ENCODE measurements around the gene ARL15. TPM values are rescaled to one million over a fixed set of nuclear protein-coding genes. Genes with fewer than 3 reads are reported as not detected.

The ARL15 gene
- total and polyA plus RNA-seq, 2 of the 8 experiments (the other 6 are each of a cell fraction or from before 2014, with no cell fraction given), result 9.9 to 21.2 TPM

DNA sequence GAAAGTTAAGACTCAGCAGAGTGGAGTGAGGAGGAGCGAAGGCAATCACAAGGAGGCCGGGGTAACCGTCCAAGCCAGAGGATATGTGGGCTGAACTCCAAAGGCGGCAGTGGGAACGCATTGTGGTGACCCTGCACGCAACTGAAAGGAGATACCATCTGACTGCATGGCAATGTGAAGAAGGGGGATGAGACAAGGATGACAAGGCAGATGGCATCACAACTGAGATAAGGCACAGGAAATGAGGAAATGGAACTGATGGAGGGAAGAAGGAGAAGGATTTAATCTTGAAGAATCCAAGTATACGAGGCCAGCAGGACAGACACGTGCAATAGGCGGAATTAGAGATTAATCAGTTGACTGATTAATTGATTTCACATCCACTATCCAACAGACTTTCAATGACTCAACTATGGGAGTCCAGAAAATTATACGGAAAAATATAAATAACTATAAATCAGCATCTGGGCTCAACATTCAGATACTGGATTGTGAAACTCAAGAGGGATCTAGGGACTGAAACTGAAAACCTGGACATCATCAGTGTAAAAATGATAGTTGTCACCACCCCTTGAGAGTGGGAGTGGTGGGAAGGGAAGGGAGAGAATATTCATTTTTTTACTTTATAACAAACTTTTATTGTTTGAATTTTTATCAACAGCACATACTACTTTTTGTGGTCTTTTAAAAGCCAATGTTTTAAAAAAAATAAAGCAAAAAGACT lies 86.1 kb downstream of the ARL15 start:
- 96% methylated on average over 10 of the region's 10 CpGs; no CpG with 5 or more reads in 1 of the 2 experiments for WGBS, 2 experiments (ENCODE audit: extremely low coverage in 1 of 2, insufficient coverage in 1 of 2, insufficient read length in 1 of 2, insufficient replicate concordance in 2 of 2, low coverage in 1 of 2, low lambda C conversion rate in 2 of 2, missing lambda C conversion rate in 1 of 2)

More for the DNA sequence above, 86.1 kb downstream of the ARL15 start:
- Histone ChIP-seq H4K5ac (ENCODE audit: insufficient read length, low read depth, low read length) (no peak overlapping the region), H3K36me3 (ENCODE audit: control insufficient read depth in 2 of 4, insufficient read depth in 4 of 4, low read length in 3 of 4) (no peaks in the 10 kb centered on the region), H2AFZ (ENCODE audit: low read length) (no peak overlapping the region), H3K9me3 (ENCODE audit: insufficient read depth in 2 of 2, low read depth in 1 of 2, low read length in 1 of 2) (no peaks in the 10 kb centered on the region), H2BK20ac (ENCODE audit: low read length) (no peak overlapping the region), H3K23ac (ENCODE audit: insufficient read length) (no peak overlapping the region), H3K56ac (replicated peaks; ENCODE audit: insufficient read length, low read depth, low read length) (no peak overlapping the region), H3K9ac (replicated peaks in 1 of 4; ENCODE audit: extremely low read depth in 1 of 4, low read depth in 3 of 4, low read length in 3 of 4) (no peak overlapping the region), H3K14ac (ENCODE audit: insufficient read length) (no peak overlapping the region), H2BK12ac (ENCODE audit: low read depth, low read length) (0 out of 2 replicates have a peak overlapping the region, but pooled peaks have one; percentile 13), H3K23me2 (ENCODE audit: low read depth, low read length) (no peaks in the 10 kb centered on the region; the same call in 1 of the 2 replicates), H2AK5ac (ENCODE audit: low read depth, low read length) (no peak overlapping the region), H4K91ac (replicated peaks; ENCODE audit: insufficient read length, low read length) (no peak overlapping the region), H3K27ac (ENCODE audit: low read depth, low read length) (no peak overlapping the region), H3K79me1 (ENCODE audit: low read depth, low read length) (no peaks in the 10 kb centered on the region), H3K4ac (replicated peaks; ENCODE audit: insufficient read length, low read depth, low read length) (no peak overlapping the region), H2BK15ac (ENCODE audit: low read length) (no peak overlapping the region), H4K20me1 (replicated peaks in 1 of 2; ENCODE audit: control insufficient read depth in 1 of 2, insufficient read depth in 2 of 2, low read length in 2 of 2) (no peaks in the 10 kb centered on the region), H3K4me1 (replicated peaks in 1 of 4; ENCODE audit: control insufficient read depth in 3 of 4, insufficient read depth in 4 of 4, low read length in 3 of 4) (no peaks in the 10 kb centered on the region), H2BK120ac (replicated peaks; ENCODE audit: low read depth, low read length) (no peak overlapping the region), H3K4me3 (ENCODE audit: extremely low read depth in 1 of 4, insufficient read depth in 2 of 4, low read depth in 3 of 4, low read length in 4 of 4) (no peak overlapping the region), H3K4me2 (ENCODE audit: insufficient read depth in 1 of 2, low read depth in 2 of 2, low read length in 2 of 2) (no peak overlapping the region), H4K8ac (ENCODE audit: extremely low read depth, insufficient read depth, low read length) (no peak overlapping the region), H2BK5ac (ENCODE audit: low read depth, low read length) (no peak overlapping the region), H3K79me2 (ENCODE audit: control insufficient read depth in 1 of 2, insufficient read depth in 2 of 2, low read length in 2 of 2) (peaks cover 0 to 18% of the 10 kb centered on the region in 2 experiments; a peak in 3 of 4 replicates), H3K27me3 (replicated peaks in 1 of 4; ENCODE audit: control insufficient read depth in 3 of 4, extremely low read depth in 1 of 4, insufficient read depth in 3 of 4, low read length in 3 of 4) (no peaks in the 10 kb centered on the region), H3K18ac (ENCODE audit: extremely low read depth, low read length) (no peak overlapping the region)
- TF ChIP-seq SP2 (IDR thresholded peaks at IDR 0.05; ENCODE audit: low read length) (no peak), POLR2AphosphoS5 (IDR thresholded peaks at IDR 0.05; ENCODE audit: low read depth, low read length) (no peak), SRF (IDR thresholded peaks at IDR 0.05; ENCODE audit: low read depth, low read length) (no peak), YY1 (IDR thresholded peaks at IDR 0.05; ENCODE audit: low read depth, low read length) (no peak), BACH1 (IDR thresholded peaks at IDR 0.05; ENCODE audit: low read length) (no peak), KDM1A (IDR thresholded peaks at IDR 0.05; ENCODE audit: borderline replicate concordance, low read length) (no peak)
- POLR2A ChIA-PET (ENCODE audit: partially characterized antibody), result no interaction called here
- FAIRE-seq (no peak), DNase-seq (ENCODE audit: low read depth in 1 of 2, low spot score in 2 of 2) (no peak)
- CTCF ChIA-PET (ENCODE audit: partially characterized antibody), result interaction anchor here (2.3 kb wide), 1 partner anchor 746 kb away, joined by 5 read pairs; no protein-coding TSS in a partner anchor

All from H1 (cell line).